Fibroblast of skin of abdomen (primary cell): ENCODE results near the gene HS3ST3A1.
A peak's percentile ranks its signal among the peaks of the same experiment; 100 is the strongest.

ENCODE experiments used
- DNase-seq: peaks from one replicate; pipeline ENCODE4 v3.0.0-alpha.2; 2013

Gene HS3ST3A1

GRCh38 chr17:13491491-13491890 lies 110.2 kb downstream of the HS3ST3A1 start:
- DNase-seq, result no peak

GRCh38 chr17:13490906-13491482 lies 110.7 kb downstream of the HS3ST3A1 start:
- peak; percentile 35 for DNase-seq

DNA sequence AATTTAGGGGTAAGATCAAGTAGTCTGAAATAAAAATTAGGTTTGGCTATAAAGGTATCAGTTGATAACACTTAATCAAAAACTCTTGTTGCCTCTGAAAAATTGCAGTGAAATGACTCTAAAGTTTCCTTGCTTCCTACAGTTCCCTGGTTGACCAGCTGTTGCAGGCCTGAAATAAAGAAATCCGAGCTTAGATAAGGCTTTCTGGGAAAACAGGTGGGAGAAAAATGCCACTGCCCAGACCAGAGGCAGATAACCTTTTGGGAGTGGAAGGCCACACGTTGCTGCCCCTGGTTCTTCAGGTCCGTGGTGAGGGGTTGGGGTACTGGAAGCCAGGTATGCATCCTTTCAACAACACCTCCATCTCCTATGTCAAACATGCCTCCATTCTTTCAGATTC lies 111.3 kb downstream of the HS3ST3A1 start:
- no peak for DNase-seq

DNA sequence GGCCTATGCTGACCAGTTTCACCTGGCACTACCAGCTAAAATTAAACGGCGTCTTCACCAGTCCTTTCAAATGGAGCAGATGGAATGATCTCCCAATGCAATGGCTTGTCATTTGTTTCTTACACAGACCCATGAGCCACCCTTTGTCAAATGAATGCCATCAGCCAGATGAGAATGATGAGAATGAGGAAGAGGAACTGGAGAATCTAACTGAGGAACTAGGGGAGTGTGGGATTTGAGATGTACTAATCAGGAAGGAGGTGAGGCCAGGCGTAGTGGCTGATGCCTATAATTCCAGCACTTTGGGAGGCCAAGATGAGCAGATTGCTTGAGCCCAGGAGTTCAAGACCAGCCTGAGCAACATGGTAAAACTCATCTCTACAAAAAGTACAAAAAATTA lies 116.4 kb downstream of the HS3ST3A1 start:
- DNase-seq, result no peak

GRCh38 chr17:13484020-13484419 lies 117.7 kb downstream of the HS3ST3A1 start:
- DNase-seq, result peak; percentile 48

GRCh38 chr17:13480877-13481276 lies 120.9 kb downstream of the HS3ST3A1 start:
- no peak for DNase-seq

GRCh38 chr17:13478326-13478830 lies 123.4 kb downstream of the HS3ST3A1 start:
- DNase-seq, result peak; percentile 30

- DNase-seq, result peak; percentile 60
Measured at GRCh38 chr17:13477180-13477611, 124.5 kb downstream of the HS3ST3A1 start.

DNA sequence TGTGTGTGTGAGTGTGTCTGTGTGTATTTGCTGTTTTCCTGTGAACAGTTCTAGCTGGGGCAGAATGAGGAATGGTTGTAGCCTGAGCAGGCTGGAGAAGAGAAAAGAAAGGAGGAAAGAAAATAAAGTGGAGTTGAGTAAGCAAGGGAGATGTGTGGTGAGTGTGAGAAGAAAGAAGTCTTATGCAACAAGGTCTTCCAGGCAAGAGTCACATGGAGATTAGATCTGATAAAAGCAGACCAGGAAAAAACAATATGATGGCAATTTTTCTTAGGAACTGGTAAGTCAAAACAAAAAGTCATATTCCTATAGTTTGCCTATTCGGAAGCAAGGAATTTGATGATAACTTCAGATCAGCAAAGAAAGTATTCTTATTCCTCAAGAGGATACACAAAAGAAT lies 125.0 kb downstream of the HS3ST3A1 start:
- no peak for DNase-seq

- no peak for DNase-seq
Measured at GRCh38 chr17:13475574-13476223, 126.0 kb downstream of the HS3ST3A1 start.

- DNase-seq, result peak; percentile 56
Measured at GRCh38 chr17:13474073-13474800, 127.5 kb downstream of the HS3ST3A1 start.

- DNase-seq, result no peak
Measured at GRCh38 chr17:13465678-13466077, 136.1 kb downstream of the HS3ST3A1 start.

GRCh38 chr17:13462673-13463124 lies 139.0 kb downstream of the HS3ST3A1 start:
- DNase-seq, result no peak

DNA sequence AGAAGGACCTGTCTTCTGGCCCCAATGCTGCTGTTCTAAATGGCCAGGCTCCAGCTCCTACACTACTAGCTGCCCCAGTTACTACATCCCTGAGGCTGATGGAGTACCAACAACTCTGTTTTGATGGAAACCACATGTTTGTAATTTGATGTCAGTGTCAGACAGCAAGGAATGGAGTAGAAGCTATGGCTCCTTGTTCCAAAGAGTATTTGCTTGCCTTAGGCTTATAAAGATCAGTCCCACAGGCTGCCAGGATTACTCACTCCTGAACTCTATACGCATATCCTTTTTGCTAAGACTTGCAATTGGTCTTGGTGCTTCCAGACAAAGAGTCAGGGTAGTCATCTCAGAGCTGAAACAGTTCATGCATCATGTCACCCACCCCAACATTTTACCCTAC lies 139.6 kb downstream of the HS3ST3A1 start:
- peak; percentile 68 for DNase-seq

GRCh38 chr17:13460261-13461000 lies 141.3 kb downstream of the HS3ST3A1 start:
- no peak for DNase-seq

DNA sequence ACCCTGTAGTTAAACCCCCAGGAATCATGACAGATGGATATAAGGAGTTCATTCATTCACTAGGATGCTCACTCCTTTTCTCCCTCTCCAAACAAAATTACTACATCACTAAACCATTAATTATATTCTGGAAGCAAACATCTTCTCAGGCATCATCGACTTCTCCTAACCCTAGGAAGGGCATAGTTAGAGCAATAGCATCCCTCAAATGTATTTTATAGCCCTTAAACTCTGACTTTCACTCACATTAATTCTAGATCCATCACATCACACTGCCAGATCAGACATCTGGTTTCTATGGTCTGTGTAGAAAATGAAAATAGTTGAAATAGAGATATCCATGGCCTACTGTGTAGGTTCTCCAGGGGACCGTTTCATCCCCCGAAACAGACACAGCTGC lies 143.9 kb downstream of the HS3ST3A1 start:
- no peak for DNase-seq
